Measurements from ENCODE around the gene NUMB.
A peak's percentile ranks its signal among the peaks of the same experiment; 100 is the strongest.
"Not testable (repeated sequence)": the region's sequence is repeated elsewhere in the genome, so short reads cannot be mapped to it uniquely, and the experiment has no call there.

The NUMB gene

DNA sequence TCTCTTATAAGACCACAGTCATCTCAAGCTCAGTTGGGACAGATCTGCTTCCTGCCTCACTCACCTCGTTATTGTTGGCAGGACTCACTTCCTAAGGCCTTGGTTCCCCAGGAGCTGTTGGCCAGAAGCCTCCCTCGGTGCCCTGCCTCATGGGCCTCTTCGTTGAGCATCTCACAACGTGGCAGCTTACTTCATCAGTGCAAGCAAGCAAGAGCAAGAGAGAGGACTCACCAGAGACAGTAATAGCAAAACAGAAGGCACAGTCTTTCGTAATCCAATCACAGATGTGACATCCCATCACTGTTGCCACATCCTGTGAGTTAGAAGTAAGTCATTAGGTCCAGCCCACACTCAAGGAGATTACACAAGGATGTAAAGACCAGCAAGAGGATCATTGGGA lies 5.1 kb upstream of the NUMB start:
- FAIRE-seq = no peak

GRCh38 chr14:73462815-73463214 lies 4.5 kb upstream of the NUMB start:
- FAIRE-seq = no peak

DNA sequence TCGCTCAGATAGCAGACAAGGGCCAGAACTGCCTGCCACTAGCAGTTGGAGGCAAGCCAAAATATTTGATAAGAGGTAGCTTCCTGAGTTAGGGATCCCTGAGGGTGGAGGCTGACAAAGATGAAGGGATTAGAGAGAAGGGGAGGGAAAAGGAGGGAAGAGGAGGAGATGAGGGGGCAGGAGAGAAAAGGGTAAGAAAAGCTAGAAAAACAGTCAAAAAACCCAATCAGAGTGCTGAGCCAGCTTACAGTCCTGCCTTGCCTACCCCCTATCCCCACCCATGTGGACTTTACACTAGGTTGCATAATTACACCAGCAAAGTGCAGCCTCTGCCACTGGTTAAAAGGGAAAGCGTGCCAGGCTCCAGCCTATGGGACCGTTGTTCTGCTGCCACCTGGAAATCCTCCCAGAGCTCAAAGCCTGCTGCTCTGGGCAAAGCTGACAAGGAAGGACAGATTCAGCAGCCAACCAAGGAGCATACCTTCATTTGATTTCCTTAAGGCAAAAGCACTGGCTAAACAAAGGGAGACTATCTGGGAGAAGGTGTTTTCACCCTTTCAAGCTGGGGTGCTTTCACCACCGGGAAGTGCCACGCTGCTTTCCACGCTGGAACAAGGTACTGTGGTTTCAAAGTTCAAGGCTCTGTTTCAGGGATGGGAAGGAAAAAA lies 3.8 kb upstream of the NUMB start:
- no peak for FAIRE-seq

DNA sequence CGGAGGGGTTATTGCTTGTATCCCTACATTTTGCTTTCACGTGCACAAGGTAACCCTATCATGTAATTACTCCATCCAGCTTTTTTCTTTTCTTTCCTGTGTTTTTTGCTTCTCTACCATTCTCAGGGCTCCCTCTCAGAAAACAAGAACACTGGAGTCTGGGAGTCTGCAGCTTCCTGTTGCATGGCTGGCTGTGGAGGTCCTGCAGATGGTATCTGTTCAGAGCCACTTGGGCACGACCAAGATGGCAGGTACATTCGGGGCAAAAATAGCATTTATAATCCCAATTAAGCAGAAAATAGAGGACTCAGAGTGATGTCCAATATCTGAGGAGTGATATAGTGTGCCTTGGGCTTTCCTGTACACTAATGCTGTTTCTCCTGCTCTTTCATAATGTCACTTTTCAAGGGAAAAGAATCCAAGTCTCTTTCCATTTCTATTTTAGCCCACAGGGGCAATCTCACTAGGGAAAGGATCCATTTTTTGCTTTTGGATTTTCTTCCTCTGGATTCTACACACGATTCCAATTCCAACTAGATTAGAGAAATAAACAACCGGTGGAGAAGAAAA lies 3.2 kb upstream of the NUMB start:
- no peak for FAIRE-seq

GRCh38 chr14:73460691-73461127 lies 2.4 kb upstream of the NUMB start:
- FAIRE-seq = no peak

GRCh38 chr14:73459959-73460358 lies 1.6 kb upstream of the NUMB start:
- FAIRE-seq = no peak

DNA sequence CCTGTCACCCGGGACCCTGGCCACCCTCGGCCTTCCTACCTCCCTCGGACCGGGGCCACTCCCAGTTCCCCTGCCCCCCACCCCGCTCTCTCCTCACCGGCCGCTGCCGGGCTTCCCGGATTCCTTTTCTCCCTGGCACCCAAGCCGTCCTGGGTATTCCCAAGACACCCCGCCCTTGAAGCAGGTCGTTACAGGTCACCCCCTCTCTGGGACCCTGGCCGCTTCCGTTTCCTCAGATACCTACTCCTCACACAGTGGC lies 493 bp downstream of the NUMB start:
- no peak for FAIRE-seq

- no peak for FAIRE-seq
Measured at GRCh38 chr14:73457041-73457923, 1.1 kb downstream of the NUMB start.

GRCh38 chr14:73455294-73455693 lies 3.1 kb downstream of the NUMB start:
- FAIRE-seq = peak; percentile 23

- no peak for FAIRE-seq
Measured at GRCh38 chr14:73452341-73453186, 5.8 kb downstream of the NUMB start.

DNA sequence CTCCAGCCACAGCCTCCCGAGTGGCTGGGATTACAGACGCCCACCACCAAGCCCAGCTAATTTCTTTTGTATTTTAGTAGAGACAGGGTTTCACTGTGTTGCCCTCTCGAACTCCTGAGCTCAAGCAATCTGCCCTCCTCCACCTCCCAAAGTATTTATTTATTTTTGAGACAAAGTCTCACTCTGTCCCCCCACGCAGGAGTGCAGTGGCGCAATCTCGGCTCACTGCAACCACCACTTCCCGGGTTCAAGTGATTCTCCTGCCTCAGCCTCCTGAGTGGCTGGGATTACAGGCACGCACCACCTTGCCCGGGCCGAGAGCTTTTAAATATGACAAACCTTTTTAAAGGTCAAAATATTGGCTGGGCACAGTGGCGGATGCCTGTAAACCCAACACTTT lies 14.6 kb downstream of the NUMB start:
- FAIRE-seq = no peak

DNA sequence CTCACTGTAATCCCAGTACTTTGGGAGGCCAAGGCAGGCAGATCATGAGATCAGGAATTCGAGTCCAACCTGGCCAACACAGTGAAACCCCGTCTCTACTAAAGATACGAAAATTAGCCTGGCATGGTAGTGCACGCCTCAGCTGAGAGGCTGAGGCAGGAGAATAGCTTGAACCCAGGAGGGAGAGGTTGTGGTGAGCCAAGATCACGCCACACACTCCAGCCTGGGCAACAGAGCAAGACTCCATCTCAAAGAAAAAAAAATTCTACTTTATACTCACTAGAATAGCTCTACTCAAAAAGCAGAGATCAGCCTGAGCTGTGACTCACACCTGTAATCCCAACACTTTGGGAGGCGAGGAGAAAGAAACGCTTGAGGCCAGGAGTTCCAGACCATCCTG lies 17.1 kb downstream of the NUMB start:
- FAIRE-seq = no peak

GRCh38 chr14:73438993-73439392 lies 19.4 kb downstream of the NUMB start:
- FAIRE-seq = no peak

DNA sequence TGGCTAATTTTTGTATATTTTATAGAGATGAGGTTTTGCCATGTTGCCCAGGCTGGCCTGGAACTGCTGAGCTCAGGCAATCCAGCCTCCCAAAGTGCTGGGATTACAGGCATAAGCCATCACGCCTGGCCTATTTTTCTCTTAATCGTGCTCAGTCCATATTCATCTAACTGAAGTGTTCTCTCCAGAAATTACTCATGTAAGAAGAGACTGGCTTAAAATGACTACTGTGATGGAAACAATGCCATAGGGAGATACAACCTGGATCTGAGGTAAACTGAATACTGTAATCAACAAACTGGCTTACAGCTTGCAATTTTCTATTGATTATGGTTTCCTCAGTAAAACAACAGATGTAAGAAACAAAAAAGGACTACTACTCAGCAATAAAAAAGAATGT lies 21.1 kb downstream of the NUMB start:
- FAIRE-seq = no peak

DNA sequence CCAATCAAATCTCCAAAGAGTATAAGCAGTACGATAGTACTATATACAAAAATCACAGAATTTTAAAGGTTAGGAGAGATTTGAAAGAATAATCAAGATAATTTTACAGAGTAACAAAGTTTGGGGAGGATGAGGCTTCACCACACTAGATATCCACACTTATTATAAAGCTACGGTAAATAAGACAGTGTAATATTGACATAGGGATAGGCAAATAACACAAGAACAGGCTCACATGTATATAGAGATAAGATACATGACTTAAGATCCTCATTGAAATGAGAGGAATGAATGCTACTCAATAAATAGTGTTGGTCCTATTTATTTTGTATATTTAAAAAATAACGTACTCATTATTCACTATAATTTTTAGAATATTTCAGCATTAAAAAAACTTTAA lies 26.2 kb downstream of the NUMB start:
- no peak for FAIRE-seq

DNA sequence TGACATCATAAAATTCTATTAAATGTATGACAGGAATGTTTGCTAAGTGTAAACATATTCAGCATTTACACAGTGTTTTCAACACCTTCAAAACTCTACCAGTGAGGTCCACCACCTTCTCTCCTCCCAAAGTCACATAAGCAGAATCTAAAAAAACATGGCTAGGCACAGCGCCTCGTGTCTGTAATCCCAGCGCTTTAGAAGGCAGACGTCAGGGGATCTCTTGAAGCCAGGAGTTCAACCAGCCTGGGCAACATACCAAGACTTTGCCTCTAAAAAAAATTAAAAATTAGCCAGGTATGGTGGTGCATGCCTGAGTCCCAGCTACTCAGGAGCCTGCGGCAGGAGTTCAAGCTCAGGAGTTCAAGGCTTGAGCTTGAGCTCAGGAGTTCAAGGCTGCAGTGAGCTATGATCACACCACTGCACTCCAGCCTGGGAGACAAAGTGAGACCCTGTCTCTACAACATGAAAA lies 30.0 kb downstream of the NUMB start:
- no peak for FAIRE-seq

- FAIRE-seq = no peak
Measured at GRCh38 chr14:73427516-73428264, 30.7 kb downstream of the NUMB start.

GRCh38 chr14:73426877-73427276 lies 31.5 kb downstream of the NUMB start:
- FAIRE-seq = no peak

DNA sequence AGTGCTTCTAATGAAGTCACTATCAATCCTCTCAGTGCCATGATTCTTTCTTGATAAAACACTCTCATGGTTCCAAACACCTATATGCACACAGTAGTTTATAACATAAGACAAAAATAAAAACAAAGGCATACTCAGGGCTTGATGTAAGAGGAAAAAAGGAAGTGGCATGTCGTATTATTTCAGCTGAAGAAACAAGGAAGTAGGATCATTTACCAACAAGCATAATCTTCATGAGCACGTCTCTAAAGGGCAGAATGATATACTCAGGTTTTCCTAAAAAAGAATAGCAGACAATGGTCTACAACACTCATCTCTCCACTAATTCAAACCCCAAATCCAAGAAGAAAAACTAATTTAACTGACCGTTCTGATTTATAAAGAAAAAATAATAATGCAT lies 33.9 kb downstream of the NUMB start:
- no peak for FAIRE-seq

DNA sequence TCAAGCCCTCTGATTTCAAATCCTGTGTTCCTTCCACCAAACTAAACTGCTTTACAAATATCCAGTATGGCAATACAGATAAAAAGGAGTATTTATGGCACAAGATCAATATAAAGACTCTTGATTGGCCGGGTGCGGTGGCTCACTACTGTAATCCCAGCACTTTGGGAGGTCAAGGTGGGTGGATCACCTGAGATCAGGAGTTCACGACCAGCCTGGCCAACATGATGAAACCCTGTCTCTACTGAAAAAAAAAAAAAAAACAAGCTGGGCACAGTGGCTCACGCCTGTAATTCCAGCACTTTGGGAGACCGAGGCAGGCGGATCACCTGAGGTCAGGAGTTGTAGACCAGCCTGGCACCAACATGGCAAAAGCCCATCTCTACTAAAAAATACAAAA lies 35.3 kb downstream of the NUMB start:
- FAIRE-seq = not testable (repeated sequence)

GRCh38 chr14:73422515-73422914 lies 35.8 kb downstream of the NUMB start:
- no peak for FAIRE-seq

DNA sequence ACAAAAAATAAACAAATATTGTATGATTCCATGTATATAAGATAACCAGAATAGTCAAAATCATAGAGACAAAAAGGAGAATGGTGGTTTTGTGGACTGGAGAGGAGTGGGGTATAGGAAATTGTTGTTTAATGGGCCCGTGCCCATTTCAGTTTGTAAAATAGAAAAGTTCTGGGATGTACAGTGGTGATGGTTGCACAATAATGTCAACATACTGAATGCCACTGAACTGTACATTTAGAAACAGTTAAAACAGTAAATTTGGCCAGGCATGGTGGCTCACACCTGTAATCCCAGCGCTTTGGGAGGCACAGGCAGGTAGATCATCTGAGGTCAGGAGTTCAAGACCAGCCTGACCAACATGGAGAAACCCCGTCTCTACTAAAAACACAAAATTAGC lies 40.1 kb downstream of the NUMB start:
- no peak for FAIRE-seq

DNA sequence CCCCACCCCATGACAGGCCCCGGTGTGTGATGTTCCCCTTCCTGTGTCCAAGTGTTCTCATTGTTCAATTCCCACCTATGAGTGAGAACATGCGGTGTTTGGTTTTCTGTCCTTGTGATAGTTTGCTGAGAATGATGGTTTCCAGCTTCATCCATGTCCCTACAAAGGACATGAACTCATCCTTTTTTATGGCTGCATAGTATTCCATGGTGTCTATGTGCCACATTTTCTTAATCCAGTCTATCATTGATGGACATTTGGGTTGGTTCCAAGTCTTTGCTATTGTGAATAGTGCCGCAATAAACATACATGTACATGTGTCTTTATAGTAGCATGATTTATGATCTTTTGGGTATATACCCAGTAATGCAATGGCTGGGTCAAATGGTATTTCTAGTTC lies 52.1 kb downstream of the NUMB start:
- FAIRE-seq = not testable (repeated sequence)
